Stimulated activated CD8-positive, alpha-beta memory T cell treated with anti-CD3 and anti-CD28 coated beads, Interleukin-4, amount 100 ng/mL, for 24 hours (primary cell): ENCODE data around the gene TRPV6.

Experiments used
- DNase-seq: peaks from one replicate; pipeline ENCODE4 v3.0.0-alpha.2; 2020; ENCODE audit warnings: low read depth

TRPV6 gene

DNA sequence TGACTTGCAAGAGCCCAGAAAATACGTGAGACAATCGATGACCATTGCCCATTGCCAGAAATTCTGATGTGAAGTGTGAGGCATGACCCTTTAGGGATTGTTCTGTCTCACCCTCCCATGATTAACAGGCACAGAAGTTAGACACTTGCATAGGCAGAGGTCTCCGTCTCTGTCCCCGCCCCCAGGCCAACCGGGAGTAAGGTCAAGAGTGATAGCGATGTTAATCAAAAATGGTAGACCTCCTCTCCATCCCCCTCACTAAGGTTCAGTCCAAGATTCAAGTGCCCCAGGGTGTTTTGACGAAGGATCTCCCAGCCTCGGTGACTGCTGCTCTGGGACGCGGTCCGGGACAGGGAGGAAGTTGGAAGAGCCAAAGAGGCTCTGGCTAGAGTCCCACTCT is 22.7 kb upstream of the TRPV6 start:
- DNase-seq = no peak

DNA sequence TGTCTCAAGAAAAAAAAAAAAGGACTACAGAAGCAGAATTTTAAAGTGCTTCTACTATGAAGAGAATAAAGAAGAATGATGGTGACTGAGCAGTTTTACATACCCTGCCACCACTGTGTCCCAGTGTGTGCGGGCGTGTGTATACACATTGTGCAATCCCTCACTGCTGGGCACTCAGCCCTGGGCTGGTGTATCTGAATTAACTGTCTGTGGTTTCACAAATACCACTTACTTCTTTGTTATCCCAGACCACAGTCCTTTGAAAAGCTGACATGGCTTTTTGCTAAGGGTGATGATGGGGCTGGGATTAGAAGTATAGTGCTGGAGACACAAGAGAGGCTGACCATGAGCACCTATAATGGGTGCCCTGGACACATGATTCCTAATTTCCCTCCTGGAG is 21.1 kb upstream of the TRPV6 start:
- DNase-seq = no peak

DNA sequence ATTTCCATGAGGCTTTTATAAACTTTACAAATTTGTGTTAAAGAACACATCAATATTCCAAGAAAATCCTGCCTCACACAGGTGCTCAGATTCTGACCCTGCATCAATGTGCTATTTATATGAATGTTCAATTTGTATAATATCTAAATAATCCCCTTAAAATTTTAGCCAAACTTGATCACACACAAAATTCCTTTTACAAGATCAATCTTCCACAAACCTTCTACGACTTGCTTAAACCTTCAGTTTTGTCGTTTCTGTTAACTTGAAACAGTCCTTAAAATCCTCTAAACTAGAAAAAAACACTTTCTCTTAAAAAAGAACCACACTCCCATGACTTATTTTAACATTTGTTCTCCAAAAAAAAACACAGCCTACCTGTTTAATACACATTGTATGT is 20.2 kb upstream of the TRPV6 start:
- DNase-seq = no peak

DNA sequence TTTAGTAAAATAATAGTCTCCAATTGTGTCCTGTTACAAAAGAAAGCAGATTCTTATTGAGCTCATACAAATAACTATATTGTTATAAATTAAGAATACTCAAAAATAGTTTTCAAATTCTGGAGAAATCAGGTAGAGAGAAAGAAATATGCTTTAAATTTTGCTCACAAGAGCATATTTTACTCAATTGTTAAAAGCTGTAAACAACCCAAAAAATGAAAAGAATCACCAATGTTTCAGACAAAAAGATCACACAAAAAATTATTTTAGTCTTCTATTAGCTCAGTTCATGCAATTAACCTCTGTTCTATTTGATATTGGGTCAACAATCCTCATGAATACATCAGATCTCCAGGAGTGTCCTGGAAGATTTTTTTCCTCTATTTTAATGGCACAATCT is 18.6 kb upstream of the TRPV6 start:
- DNase-seq = no peak

DNA sequence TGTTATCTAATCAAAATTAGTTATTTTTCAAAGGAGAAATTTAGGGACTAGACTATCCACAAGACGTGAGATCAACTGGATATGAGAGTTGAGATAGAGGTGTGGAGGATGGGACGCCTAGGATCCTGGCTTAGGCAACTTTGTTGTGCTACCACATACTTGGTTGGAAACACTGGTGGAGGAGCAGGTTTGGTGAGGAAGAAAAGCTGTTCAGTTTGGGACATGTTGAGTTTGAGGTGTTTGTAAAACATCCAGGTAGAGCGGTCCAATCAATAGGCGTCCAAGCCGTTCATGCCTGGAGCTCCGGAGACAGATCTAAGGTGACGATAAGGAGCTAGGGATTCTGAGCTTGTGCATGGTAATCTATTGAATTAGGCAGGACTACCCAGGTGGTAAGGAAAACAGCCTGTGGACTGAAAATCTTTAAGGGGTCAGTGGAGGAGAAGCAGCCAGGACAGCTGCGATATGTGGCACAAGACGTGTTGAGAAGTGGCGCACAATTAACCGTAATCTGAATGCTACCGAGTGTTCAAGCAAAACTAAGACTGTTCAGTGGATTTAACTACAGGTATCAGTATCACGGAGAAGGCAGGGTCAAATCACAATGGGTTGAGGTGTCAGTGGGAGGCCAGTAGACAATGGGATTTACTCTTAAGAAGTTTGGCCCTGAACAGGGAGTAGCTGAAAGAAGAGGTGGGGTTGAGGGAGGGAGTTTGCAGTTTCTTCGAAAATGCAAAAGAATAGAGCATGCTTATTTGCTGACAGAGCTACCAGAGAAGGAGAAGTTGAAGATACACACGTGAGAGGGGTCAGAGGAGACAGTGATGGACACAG is 16.1 kb upstream of the TRPV6 start:
- DNase-seq = no peak

DNA sequence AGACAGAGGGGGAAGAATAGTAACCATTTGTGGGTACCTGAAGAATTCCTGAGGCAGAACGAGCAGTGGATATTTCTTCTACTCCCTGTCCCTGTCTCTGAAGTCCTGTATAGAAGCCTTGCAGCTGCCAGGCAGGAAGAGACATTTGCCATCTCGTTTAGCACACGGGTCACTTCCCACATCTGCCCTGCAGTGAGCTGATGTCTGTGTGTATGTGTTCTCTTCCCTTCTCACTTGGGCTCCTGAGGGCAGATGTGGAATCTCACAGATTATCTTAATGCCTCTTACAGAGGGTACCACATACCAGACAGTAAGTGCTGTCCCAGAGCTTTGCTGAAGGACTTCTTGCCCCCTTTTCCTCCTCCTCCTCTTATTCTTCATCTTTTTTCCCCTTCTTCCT is 14.1 kb upstream of the TRPV6 start:
- no peak for DNase-seq

DNA sequence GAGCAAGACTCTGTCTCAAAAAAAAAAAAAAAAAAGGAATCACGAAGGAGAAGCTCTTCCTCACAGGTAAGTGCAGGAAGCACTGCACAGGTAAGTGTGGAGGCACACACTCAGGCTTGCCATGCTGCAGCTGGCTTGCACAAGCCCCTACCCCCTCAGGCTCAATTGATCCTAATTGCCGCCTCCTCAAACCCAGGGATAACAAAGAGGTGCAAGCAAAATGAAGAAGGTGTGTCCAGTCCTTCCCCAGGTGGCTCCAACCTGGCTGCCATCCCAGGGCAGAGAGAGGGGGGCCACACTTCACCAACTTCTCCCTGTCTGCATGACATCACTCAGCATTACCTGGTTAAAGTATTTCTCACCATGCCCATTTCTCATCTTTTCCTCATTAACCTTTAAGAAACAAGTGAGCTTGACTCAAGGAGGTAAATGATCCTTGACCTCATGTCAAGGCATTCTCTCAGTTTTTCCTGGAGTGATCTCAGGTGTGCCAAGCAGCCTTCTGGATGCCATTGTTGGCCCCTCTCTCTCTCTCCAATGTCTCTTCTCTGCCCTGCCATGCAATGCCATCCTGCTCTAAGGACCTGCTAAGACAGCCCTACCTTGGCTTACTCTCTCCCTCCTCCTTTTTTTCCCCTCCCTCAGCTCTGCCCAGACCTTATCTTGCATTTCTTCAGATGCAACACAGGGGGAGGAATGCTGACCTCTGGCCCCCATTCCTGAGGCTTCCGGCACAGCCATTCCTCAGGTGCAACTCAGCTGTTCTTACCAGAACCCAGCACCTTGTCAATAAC is 13.0 kb upstream of the TRPV6 start:
- no peak for DNase-seq

DNA sequence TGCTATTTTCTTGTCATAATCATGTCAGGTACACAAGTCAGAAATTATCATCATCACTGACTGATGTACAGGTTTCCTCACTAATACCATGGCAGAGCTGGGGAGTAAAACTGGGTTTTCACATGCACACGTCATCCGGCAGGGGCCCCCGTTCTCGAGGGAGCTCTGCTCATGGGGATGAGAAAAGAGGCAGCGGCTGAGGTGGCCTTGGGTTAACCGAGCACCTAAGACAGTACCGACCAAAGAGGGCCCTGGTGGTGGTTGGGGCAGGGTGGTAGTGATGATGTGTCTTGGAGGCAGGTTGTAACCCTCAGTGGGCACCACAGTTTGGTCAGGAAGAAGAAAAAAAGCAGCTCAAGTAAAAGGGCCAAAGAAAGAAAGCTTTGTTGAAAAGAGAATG is 12.1 kb upstream of the TRPV6 start:
- no peak for DNase-seq

DNA sequence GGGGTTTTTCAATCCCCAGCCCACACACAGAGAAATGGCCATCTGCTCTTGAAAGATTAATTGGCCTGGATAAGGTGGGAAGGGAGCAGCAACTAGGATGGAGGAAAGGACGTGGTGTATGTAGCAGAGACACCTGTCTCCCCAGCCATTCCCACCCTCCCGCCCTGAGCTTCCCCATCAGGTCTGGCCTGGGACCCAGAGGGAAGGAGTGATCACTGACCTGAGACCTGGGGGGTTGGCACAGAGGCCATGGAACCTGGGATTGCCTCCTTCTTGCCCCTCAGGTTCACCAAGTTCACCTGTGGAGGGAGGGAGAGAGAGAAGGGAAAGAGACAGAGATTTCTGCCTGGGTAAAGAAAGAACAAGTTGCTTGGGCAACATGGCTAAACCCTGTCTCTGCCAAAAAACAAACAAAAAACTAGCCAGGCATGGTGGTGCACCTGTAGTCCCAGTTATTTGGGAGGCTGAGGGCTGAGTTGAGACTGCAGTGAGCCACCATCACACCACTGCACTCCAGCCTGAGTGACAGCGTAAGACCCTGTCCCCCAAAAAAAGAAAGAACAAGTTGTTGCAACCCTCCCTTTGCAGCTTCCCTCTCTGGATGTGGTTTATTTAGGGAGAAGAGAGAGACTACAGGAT is 11.3 kb upstream of the TRPV6 start:
- no peak for DNase-seq

DNA sequence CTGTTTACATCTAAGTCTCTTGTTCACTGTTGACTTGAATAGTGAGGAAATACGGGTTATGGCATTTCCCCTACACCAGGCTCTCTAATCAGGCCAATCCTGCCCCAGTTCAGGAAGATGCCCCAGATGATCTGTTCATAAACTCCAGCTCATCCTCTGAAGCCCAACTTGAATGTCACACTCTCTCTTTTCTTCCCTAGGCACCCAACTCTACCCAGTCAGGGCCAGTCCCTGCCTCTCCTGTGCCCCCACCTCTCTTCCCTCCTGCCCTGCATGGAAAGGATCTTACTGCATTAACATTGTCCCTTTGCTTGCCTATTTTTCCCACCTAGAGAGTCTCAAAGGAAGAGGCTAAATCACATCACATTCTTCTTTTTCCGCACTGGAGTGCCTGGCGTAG is 10.6 kb upstream of the TRPV6 start:
- no peak for DNase-seq

DNA sequence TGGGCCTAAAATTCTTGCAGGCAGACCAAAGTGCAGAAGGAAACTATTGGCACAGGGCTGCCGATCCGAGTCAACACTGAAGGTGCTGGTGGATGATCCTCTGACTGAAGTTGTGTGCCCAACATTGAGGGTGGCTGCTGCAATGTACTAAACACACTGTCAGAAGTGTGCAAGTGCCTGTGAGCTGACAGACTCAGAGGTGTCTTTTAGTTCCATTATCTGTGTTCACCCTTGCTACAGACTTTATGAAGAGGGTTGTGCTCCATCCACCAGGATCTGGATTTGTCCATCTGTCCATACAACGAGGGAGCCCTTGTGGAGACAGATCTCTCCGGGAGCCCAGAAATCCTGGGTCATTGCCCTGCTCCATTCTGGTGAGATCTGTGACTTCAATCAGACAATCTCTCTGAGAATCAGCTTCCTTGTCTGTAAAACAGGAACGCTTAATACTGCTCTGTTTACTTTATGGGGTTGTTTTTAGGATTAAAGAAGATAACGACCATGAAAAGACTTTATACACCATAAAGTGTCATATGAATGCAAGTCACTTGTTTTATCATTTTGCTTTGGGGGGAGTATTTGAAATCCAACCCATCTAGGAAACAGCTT is 9.5 kb upstream of the TRPV6 start:
- DNase-seq = no peak

DNA sequence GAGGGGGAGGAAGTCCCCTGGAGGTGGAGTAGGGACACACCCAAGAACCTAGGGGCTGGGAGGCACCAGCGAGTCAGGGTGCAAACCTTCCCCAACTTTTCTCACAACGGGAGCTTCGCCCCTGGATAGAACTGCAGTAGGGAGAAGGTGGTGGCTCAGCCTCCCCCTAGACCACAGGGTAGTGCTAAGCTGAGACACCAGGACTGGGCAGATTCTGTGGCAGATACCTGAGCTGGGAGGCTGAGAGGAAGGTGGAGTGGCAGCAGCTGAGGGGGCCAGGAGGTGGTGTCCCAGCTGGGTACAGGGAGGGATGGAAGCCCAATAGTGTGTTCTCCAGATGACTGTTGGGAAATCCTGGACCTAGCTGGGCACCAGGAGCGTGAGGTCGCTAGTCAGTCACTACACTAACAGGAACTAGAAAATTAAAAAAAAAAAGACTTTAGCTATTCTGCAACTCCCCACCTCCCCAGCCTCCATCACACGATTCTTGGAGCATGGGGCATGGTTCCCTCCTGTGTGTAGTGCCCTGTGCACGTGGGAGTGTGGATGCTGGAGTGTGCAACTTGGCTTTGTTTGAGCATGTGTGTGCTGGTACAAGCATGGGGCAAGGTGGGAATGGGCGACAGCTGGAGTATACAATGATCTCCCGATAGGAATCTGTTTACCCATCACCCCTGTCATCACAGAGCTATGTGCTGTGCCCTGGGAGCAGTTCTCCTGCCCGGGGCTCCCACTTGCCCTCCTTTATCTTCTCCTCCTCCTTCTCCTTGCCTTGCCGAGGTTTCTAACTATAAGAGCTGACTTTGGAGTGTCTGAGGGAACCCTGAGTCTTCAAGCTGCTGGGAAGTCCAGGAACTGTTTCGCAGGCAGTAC is 8.8 kb upstream of the TRPV6 start:
- DNase-seq = no peak

DNA sequence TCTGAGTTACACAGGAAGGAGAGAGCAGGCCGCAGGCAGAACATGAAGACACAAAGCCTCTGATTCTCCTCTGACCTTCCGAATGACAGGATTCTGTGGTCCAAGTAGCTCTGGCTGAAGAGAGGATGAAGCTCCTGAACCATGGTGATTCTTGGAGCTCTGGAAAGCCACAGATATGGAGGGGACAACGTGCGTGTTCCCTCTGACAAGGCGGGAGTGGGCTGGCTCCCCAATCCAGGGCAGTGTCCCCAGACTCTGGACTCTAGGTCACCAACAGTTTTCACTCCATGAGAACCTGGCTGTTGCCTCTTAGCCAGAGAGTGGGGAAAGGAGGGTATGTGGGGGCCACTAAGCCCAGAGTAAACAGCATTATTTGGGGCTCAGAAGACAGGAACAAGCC is 7.4 kb upstream of the TRPV6 start:
- no peak for DNase-seq

DNA sequence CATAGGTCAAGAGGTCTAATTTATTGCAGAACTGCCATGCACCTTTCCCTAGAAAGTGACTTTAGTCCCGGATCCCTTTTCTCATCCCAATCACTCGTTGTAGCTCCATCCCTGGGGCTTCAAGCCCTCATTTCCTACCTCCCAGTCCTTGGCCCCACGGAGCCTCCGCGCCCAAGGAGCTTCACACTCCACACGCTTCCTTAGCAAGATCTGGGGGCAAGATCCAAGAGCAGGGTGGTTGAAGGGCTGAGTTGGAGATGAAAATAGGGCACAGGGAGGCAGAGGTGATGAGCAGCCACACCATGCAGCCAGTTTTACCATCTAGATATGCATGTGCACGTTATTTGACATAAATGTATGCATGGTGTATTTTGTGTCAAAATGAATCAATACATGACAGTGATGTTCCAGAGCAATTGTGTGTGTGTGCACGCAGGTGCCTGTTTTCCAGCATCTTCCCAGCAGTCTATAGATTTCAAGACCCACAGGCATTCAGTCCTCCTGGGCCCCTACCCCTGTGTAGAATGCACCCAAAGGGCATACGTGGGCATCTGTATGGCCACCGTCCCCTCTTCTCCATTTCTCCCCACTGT is 6.0 kb upstream of the TRPV6 start:
- no peak for DNase-seq

DNA sequence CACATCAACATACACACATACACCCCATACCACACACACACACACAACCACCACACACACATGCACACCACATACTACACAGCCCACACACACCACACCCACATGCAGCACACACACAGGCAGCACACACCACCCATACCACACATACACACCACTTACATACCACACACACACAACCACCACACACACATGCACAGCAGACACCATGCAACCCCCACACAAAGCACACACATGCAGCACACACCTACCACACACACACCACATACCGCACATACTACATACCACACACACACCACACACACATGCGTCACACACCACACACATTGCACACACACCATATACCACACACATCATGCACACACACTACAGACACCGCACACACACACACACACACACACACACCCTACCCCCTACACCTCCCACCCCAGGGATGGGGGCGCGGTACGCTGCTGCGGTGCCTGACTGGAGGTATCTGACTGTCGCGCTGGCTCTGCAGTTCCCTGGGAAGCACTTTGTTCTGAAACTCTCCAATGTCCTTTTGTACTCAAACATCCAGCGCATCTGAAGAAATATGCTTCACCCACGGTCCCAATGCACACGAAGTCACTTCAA is 5.4 kb upstream of the TRPV6 start:
- DNase-seq = no peak

DNA sequence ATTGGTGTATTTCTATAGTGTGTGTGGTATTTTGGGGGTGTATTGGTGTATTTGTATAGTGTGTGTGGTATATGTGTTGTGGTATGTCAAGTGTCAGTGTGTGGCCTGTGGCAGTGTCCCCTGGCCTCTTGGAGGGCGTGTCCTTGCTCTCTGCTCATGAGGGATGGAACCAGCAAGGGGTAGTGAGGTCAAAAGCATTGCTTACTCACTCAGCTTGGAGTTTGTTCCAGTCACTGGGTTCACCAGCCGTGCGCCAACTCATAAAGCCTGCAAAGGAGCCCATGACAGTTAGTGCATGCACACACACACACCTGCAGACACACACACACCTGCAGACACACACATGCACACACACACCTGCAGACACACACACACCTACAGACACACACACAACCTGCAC is 4.3 kb upstream of the TRPV6 start:
- no peak for DNase-seq

DNA sequence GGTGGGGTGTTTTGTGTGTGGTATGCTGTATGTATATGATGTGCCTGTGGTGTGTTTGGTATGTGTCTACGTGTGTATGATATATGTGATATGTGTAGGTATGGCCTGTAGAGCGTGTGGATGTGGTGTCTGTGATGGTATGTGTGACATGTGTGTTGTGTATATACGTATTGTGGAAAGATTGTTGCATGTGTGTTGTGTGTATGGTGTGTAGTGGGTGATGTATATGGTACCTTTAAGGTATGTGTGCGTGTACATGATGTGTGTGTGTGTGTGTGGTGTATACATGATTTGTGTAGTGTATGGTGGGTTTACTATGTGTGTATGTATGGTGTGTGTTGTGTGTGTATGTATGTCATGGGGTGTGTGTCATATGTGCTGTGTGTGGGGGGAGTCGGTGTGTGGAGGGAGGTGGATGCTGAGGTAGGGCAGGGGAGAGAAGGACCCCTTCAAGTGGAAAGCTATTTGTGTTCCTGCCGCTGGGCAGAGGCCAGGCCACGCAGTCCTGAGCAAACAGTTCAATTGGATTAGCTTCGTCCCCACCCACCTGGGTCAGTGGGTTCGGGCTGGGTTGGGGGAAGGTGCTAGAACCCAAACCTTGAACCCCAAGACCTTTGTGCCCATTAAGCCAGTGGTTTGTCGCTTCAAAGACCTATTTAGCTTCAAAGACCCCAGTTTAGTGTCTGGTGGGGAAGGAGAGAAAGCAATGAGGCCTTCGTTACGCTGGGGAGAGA is 1.9 kb upstream of the TRPV6 start:
- no peak for DNase-seq

DNA sequence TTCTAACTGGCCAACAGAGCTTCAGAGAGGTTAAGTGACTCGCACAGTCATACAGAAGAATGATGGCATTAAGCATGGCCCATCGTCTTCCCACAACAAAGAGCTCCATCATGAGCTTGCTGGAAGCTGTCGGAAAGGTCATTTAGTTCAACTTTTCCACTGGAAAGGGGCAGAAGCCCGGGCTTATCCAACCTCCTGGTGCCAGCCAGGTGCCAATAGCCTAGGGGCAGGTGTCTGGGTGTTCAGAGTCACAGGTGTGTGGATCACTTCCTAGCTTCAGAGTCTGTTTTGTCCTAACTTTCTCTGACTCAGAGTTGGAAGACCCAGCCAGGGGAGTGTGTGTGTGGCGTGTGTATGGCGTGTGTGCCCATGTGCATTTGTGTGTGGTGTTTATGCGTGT is 1.3 kb upstream of the TRPV6 start:
- no peak for DNase-seq

DNA sequence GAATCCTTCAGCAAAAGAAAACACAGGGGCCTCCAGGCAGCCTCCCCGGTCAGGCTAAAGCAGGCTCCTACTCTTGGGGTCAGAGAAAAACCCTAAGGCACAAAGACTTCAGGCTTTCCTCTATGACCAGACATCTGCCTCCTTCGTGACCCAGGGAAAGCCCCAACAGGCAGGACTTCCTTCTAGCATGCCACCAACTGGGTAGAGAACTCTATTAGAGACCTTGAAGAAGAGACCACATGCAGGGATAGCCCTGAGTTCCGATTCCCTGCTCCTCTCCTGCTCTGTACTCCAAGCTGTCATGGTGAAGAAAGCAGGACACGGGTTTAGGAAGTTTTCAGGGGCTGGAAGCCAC is 1.3 kb downstream of the TRPV6 start:
- no peak for DNase-seq

DNA sequence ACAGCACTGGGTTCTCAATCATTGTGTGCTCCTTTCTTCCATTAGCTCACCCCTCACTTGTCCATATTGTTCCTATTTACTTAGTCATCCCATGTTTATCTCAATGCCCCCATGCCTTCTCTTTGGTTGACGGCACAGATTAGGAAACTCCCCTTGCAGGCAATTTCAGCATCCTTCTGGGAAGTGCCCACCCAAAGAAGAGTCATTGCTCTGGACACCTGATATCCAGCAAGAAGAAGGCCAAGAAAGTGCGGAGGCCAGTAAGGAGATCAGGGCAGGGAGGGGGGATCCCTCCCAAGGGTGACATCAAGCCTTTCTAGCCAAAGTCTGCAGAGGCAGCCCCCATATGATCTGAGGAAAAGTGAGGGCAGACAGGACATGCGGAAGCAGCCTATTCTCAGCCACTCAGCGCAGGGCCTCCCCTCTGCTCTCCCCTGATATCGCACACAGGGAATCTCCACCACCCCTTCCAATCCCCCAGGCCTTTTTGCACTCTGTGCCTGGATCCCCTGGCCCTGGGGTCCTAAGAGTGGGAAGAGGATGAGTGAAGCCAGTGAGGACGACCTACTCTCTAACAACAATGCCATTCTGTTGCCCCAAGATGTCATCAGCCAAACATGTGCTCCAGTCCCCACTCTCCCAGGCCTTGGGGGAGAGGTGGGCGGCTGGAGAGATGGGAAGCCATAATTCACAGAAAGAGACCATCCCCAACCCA is 1.8 kb downstream of the TRPV6 start:
- no peak for DNase-seq
